ENCODE data around the gene PPFIA3. TPM values are rescaled to one million over a fixed set of nuclear protein-coding genes. Genes with fewer than 3 reads are reported as not detected.
A peak's percentile ranks its signal among the peaks of the same experiment; 100 is the strongest.
"Not testable (repeated sequence)": the region's sequence is repeated elsewhere in the genome, so short reads cannot be mapped to it uniquely, and the experiment has no call there.

Gene PPFIA3
- total RNA-seq, 1 experiment from 2014 or later: 21.1 TPM

DNA sequence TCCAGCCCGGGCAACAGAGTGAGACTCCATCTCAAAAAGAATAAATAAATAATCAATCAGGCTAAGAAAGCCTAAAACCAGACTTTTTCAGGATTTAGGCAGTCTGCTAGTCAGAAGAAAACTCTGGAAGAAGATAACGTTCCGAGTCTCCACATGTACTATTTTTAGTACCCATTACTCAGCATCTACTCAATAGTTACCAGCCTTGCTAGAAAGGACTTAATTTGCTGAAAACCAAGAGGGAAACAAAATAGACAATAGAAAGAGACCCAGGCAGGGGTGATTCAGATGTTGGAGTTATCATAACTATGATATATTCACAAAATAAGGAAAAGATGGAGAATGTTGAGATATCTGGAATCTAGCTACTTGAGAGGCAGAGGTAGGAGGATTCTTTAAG lies 8.8 kb upstream of the PPFIA3 start:
- Histone ChIP-seq H3K4me3 (ENCODE audit: insufficient read depth, low read depth, low read length) (no peak overlapping the region), H3K27me3 (ENCODE audit: control insufficient read depth, insufficient read depth, low read length) (peaks cover 13% of the 10 kb centered on the region), H3K36me3 (replicated peaks; ENCODE audit: control insufficient read depth, insufficient read depth, low read length) (peaks cover 17% of the 10 kb centered on the region)
- DNase-seq: no peak

DNA sequence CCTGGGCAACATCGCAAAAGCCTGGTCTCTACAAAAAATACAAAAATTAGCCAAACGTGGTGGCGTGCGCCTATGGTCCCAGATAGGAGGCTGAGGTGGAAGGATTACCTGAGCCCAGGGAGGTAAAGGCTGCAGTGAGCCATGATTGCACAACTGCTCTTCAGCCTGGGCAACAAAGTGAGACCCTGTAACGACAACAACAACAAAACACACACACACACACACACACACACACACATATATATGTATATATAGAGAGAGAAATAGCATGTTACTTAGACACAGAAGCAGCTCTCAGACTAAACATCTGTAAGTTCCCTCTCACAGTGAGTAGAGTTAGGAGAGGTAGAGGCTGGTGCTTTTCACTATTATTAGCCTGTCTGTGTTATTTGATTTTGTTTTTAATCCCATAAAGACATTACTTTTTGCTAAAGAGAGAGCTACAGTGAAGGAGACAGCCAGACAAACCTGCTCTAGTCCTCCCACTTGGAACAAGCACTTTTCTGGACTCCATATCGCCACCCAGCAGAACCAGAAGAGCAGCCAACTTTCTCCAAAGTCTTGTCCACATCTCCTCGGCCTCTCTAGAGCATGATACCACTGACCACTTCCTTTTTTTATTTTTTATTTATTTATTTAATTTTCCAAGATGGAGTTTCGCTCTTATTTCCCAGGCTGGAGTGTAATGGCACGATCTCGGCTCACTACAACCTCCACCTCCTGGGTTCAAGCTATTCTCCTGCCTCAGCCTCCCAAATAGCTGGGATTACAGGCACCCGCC lies 7.9 kb upstream of the PPFIA3 start:
- H3K36me3 ChIP-seq (replicated peaks; ENCODE audit: control insufficient read depth, insufficient read depth, low read length): peaks cover 11% of the 10 kb centered on the region
- no peak for DNase-seq
- peaks cover 13% of the 10 kb centered on the region for H3K27me3 ChIP-seq (ENCODE audit: control insufficient read depth, insufficient read depth, low read length)
- no peak overlapping the region for H3K4me3 ChIP-seq (ENCODE audit: insufficient read depth, low read depth, low read length)

DNA sequence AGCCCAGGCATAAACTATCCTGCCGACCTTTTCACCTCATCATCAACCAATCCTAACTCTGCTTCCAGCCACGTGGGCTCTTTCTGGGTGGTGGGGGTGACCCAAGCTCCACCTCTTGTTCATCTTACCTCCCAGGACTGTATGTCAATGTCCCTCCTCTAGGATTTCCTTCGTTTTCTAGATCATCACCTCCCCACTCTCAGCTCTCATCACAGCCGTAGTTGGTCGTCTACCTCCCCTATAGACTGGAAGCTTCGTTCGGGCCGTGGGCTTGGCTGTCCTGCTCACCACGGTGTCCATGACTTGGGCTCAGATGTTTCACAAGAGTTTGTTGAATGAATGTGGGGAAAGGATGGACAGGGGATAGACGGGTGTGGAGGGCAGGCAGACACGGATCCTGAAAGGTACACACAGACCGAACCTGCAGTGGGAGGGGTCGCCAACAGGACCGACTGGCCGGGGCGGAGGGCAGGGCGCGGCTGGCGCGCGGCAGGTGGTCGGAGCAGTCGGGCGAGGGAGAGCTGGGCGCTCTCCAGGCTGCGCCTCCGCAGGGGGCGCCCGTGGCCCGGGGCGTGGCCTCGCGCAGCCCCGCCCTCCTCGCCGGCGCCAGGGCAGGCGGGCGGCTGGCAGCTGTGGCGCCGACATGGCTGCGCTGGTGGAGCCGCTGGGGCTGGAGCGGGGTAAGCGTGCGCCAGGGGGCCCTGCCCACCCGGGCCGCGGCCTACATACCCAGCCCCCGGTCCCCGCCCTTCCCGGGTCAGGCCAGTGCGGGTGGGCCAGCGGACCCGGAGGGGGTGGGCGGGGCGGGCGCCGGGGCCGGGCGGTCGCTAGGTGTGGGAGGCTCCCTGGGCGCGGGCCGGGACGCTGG lies 5.3 kb upstream of the PPFIA3 start, which contains the start of gene LIN7B:
LIN7B (plus strand) TSS at position 609 of the 868 bp plus-strand sequence; CDS start at position 644, 35 bp downstream.
- H3K4me3 ChIP-seq (ENCODE audit: insufficient read depth, low read depth, low read length): peak within 1 kb of the TSS; percentile 80
- H3K36me3 ChIP-seq (replicated peaks; ENCODE audit: control insufficient read depth, insufficient read depth, low read length): peaks cover 1% of the 10 kb centered on the region; the same call in 1 of the 2 replicates
- peak; percentile 97 for DNase-seq
- H3K27me3 ChIP-seq (ENCODE audit: control insufficient read depth, insufficient read depth, low read length): peaks cover 13% of the 10 kb centered on the region

DNA sequence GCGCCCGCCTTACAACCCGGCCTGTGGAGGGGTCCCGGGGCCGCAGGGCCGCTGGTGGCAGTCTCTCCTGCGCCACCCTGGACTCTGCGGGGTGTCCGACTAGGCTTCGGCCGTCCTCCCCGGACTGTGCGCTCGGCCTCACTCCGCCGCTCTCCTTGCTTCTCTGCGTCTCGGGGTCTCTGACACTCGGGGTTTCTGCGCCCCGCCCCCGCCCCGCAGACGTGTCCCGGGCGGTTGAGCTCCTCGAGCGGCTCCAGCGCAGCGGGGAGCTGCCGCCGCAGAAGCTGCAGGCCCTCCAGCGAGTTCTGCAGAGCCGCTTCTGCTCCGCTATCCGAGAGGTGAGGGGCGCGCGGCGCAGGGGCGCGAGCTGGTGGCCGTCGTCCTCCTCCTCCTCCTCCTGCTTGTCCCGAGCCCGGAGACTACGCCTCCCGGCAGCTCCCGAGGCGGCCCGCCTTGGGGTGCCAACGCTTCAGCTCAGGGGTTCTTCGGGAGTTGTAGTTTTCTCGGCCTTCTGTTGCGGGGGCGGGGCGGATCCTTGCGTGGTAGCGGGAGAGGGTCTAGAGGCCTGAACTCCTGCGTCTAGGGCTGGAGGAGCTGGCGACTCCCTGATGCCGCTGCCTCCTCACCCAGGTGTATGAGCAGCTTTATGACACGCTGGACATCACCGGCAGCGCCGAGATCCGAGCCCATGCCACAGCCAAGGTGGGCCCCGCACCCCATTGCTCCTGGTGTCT lies 4.5 kb upstream of the PPFIA3 start:
- Histone ChIP-seq H3K4me3 (ENCODE audit: insufficient read depth, low read depth, low read length) (peak overlapping the region; percentile 80), H3K36me3 (replicated peaks; ENCODE audit: control insufficient read depth, insufficient read depth, low read length) (no peaks in the 10 kb centered on the region), H3K27me3 (ENCODE audit: control insufficient read depth, insufficient read depth, low read length) (peaks cover 18% of the 10 kb centered on the region)
- DNase-seq: peak; percentile 91

DNA sequence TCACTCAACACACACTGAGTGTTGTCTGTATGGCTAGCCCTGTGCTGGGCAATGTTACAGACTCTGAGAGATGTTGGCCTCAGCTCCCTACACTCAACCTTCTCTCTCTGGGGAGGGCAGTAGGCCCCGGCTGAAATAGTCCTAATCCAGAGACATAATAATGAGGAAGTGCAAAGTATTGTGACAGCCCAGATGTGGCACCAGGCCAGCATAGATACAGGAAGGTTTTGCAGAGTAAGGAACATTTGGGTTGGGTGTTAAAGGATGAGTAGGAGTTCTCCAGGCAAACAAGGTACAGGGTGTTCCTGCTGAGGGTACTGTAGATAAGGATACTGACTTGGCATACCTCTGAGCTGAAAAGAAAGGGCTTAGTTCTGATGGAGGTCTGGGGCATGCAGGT lies 2.8 kb upstream of the PPFIA3 start:
- H3K4me3 ChIP-seq (ENCODE audit: insufficient read depth, low read depth, low read length): no peak overlapping the region
- no peak for DNase-seq
- H3K36me3 ChIP-seq (replicated peaks; ENCODE audit: control insufficient read depth, insufficient read depth, low read length): no peaks in the 10 kb centered on the region
- H3K27me3 ChIP-seq (ENCODE audit: control insufficient read depth, insufficient read depth, low read length): peaks cover 32% of the 10 kb centered on the region

DNA sequence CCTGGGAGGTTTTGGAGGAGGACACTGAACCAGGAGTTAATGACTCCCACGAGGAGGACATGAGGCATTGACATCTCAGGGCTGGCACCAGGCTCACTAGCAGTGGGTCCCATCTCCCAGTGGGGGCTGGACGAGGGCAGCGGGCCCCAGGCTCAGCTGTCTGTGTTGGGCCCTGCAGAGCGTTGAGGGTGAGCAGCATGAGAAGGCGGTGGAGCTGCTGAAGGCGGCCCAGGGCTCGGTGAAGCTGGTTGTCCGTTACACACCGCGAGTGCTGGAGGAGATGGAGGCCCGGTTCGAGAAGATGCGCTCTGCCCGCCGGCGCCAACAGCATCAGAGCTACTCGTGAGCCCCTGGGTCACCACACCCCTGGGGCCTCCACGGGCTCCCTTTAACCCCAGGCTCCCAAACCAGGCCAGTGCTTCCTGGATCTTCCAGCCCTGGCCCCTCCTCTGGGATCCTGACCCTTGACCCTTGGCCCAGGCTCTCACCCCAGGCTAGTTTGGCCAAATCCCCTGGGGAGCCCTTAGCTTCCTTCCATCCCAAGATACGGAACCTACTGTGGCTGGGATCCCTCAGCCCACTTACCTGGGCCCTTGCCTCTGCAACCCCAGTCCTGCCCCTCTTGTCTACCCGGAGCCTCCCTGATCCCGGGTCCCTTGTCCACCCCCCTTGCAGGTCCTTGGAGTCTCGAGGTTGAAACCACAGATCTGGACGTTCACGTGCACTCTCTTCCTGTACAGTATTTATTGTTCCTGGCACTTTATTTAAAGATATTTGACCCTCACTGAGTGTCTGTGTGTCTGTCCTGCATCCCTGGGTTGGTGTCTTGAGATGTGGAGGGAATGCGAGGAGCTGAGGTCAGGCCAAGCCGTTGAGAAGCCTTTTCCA lies 1.4 kb upstream of the PPFIA3 start:
- DNase-seq: peak; percentile 57
- peak overlapping the region; percentile 96 for H3K4me3 ChIP-seq (ENCODE audit: insufficient read depth, low read depth, low read length)

DNA sequence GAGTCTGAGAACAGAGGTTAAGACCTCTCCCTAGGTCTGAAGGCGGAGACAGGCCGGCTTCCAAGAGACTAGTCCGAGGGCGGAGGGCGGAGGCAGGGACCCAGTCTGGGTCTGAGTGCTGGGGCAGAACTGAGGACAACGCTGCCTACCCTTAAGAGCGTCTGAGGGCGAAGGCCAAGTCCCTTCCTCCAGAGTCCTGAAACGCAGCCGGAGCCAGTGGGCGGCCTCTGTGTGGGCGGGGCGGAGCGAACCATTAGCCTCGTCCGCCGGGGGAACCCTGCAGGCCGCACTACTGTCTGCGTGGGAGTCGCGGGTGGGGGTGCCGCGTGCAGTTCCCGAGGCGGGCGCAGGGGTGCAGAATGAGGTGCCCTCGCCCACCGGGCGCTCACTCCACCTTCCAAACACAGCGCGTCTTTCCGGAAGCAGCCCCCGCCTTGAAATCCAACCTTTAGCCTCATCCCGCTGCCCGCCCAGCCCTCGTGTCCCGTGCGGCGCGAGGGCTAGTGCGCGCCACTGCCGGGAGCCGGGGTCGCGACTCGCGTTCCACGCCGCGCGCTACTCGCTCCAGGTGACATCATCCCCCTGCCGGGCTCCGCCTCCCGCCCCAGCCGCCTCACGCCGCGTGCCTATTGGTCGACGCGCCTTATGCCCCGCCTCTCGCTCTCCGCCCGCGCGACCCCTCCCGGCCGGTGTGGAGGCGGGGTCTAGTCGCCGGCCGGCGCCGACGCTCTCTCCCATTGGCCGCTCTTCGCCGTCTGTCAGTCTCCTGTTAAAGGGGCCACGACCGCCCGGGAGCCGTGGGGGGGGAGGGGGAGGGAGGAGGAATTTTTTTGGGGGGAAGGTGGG lies 556 bp upstream of the PPFIA3 start, which contains the start of gene C19orf73:
C19orf73 (minus strand) TSS at position 579 of the 846 bp plus-strand sequence; CDS start at position 458, 121 bp downstream.
- Histone ChIP-seq H3K4me3 (ENCODE audit: insufficient read depth, low read depth, low read length) (peak within 1 kb of the TSS; percentile 96), H3K27me3 (ENCODE audit: control insufficient read depth, insufficient read depth, low read length) (peaks cover 39% of the 10 kb centered on the region)

More for the DNA sequence above, 1.4 kb upstream of the PPFIA3 start:
- peaks cover 37% of the 10 kb centered on the region for H3K27me3 ChIP-seq (ENCODE audit: control insufficient read depth, insufficient read depth, low read length)
- H3K36me3 ChIP-seq (replicated peaks; ENCODE audit: control insufficient read depth, insufficient read depth, low read length): no peaks in the 10 kb centered on the region

DNA sequence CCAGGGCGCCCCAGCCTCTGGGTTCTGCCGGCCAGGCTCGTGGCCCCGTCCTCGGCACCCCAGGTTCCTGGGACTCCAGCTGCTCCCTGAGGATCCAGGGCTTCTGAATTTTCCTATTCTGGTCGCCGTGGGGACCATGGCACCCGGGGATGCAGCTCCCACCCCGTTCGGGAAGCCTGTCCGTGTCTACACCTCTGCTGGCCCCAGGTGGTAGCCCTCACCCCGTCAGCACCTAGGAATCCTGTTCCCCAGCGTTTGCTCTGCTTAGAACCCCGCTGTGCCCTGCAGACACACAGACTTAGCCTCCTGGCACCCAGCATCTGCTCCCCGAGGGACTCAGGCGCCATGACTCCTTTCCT lies 960 bp downstream of the PPFIA3 start:
- H3K27me3 ChIP-seq (ENCODE audit: control insufficient read depth, insufficient read depth, low read length): peaks cover 35% of the 10 kb centered on the region

More for the DNA sequence above, 556 bp upstream of the PPFIA3 start, which contains the start of gene C19orf73:
- peak; percentile 100 for DNase-seq
- H3K36me3 ChIP-seq (replicated peaks; ENCODE audit: control insufficient read depth, insufficient read depth, low read length): no peaks in the 10 kb centered on the region

DNA sequence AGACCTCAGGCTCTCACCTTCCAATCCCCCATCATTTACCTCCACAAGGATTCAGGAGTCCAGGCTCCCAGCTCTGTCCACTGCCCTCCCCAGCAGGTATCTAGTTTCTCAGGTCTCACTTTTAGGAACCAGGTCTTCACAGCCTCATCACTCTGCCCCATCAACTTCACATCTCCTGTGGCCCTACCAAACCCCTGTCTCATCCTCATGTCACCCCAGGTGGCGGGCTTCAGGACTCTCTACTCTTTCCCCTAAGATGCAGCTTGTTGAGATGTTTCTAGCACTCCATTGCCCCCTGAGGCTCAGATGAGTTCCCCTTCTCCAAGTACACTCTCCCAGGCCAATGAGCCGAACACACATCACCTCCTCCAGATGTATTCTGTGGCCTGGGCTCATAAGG lies 1.5 kb downstream of the PPFIA3 start:
- Histone ChIP-seq H3K27me3 (ENCODE audit: control insufficient read depth, insufficient read depth, low read length) (peaks cover 34% of the 10 kb centered on the region), H3K36me3 (replicated peaks; ENCODE audit: control insufficient read depth, insufficient read depth, low read length) (no peaks in the 10 kb centered on the region), H3K4me3 (ENCODE audit: insufficient read depth, low read depth, low read length) (no peak overlapping the region)
- DNase-seq: peak; percentile 23

More for the DNA sequence above, 960 bp downstream of the PPFIA3 start:
- H3K36me3 ChIP-seq (replicated peaks; ENCODE audit: control insufficient read depth, insufficient read depth, low read length): no peaks in the 10 kb centered on the region
- DNase-seq: no peak
- no peak overlapping the region; the same call in 1 of the 2 replicates for H3K4me3 ChIP-seq (ENCODE audit: insufficient read depth, low read depth, low read length)

DNA sequence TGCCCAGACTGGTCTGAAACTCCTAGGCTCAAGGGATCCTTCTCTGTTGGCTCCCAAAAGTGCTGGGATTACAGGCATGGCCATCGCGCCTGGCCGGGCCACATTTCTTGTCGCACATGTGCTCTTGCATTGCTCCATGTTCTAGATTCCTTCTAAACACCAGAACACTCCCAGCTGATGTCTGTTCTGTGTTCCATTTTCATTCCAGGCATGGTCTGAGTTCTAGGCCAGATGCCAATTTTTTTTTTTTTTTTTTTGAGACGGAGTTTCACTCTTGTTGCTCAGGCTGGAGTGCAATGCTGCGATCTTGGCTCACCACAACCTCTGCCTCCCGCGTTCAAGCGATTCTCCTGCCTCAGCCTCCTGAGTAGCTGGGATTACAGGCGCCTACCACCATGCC lies 2.5 kb downstream of the PPFIA3 start:
- not testable (repeated sequence) for H3K36me3 ChIP-seq (replicated peaks; ENCODE audit: control insufficient read depth, insufficient read depth, low read length); DNase-seq; H3K4me3 ChIP-seq (ENCODE audit: insufficient read depth, low read depth, low read length)
- peaks cover 37% of the 10 kb centered on the region for H3K27me3 ChIP-seq (ENCODE audit: control insufficient read depth, insufficient read depth, low read length)

DNA sequence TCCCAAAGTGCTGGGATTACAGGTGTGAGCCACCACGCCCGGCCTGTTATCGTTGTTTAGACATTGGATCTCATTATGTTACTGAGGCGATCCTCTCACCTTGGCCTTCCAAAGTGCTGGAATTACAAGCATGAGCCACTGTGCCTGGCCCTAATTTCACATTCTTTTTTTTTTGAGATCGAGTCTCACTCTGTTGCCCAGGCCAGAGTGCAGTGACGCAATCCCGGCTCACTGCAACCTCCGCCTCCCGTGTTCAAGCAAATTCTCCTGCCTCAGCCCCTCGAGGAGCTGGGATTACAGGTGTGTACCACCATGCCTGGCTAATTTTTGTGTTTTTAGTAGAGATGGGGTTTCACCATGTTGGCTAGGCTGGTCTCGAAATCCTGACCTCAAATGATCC lies 3.9 kb downstream of the PPFIA3 start:
- peaks cover 39% of the 10 kb centered on the region for H3K27me3 ChIP-seq (ENCODE audit: control insufficient read depth, insufficient read depth, low read length)
- H3K36me3 ChIP-seq (replicated peaks; ENCODE audit: control insufficient read depth, insufficient read depth, low read length); DNase-seq; H3K4me3 ChIP-seq (ENCODE audit: insufficient read depth, low read depth, low read length): not testable (repeated sequence)

DNA sequence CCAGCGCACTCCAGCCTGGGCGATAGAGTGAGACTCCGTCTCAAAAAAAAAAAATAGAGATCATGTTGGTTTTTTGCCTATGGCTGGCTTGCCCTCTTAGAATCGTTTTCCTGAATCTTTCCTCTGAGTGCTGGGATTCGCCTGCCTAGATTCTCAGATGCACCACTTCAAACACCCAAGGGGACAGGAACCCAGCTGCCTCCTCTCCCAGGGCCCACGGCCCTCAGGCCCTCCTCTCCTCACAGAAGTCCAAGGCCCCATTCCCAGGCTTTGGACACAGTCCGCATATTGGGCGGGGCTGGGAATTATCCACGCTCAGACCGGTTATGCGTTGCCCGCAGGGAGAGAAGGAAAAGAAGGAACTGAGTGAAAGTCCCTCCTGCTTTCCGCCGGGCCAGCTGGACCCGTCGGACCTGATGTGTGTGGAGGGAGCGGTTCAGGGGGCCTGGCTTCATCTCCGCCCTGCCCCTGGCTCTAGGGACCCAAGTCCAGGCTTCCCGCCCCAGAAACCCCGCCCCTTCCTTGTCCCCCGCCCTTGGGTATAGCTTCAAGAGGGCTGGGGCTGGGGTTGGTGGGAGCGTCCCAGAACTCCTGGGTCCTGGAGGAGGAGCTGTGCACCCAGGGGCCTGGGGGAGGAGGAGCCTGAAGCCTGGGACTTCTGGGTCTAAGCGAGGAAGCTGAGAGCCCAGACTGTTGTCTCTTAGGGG lies 5.8 kb downstream of the PPFIA3 start:
- no peaks in the 10 kb centered on the region; the same call in 1 of the 2 replicates for H3K36me3 ChIP-seq (replicated peaks; ENCODE audit: control insufficient read depth, insufficient read depth, low read length)
- H3K4me3 ChIP-seq (ENCODE audit: insufficient read depth, low read depth, low read length): peak overlapping the region; percentile 16; the same call in 1 of the 2 replicates
- peak; percentile 88 for DNase-seq
- H3K27me3 ChIP-seq (ENCODE audit: control insufficient read depth, insufficient read depth, low read length): peaks cover 40% of the 10 kb centered on the region

All from H7 (cell line).